H1 (cell line): ENCODE data around the gene SPOCK1. TPM values are rescaled to one million over a fixed set of nuclear protein-coding genes. Genes with fewer than 3 reads are reported as not detected.
A peak's percentile ranks its signal among the peaks of the same experiment; 100 is the strongest.

ENCODE experiments used
- CTCF ChIA-PET: fragments of 300-600 bp; sonication (Branson Sonifier 250); formaldehyde crosslinking; loops from one replicate; lab custom pipeline; 2021; ENCODE audit not compliant: partially characterized antibody; lab: Charles Lee
- POLR2A ChIA-PET: fragments of 300-600 bp; sonication (Branson Sonifier 250); formaldehyde crosslinking; loops from one replicate; lab custom pipeline; 2021; ENCODE audit warnings: inconsistent platforms; ENCODE audit not compliant: partially characterized antibody; lab: Charles Lee
- DNase-seq, 2 experiments: peaks; one replicate each; pipeline versions ENCODE4 v3.0.0 to v3.0.0-alpha.2; 2010 to 2022; ENCODE audit warnings: low spot score in 2 of 2, low read depth in 1 of 2, mixed read lengths in 1 of 2
- FAIRE-seq: peaks from 2 replicates; lab custom pipeline; 2011; peaks lifted over from hg19 to GRCh38; lab: Jason Lieb, UNC
- H2AFZ ChIP-seq: 2 replicates; pipeline ENCODE4 v1.8.1; 2012; ENCODE audit warnings: low read length, inconsistent platforms
- H2AK5ac ChIP-seq: 2 replicates; pipeline ENCODE4 v1.6.1; 2013; ENCODE audit warnings: low read depth, low read length
- H2BK120ac ChIP-seq: replicated peaks from 2 replicates; pipeline ENCODE3; 2013; ENCODE audit warnings: low read depth, low read length, inconsistent platforms
- H2BK12ac ChIP-seq: 2 replicates; pipeline ENCODE4 v1.6.1; 2013; ENCODE audit warnings: low read depth, low read length
- H2BK15ac ChIP-seq: 2 replicates; pipeline ENCODE4 v1.6.1; 2013; ENCODE audit warnings: low read length
- H2BK20ac ChIP-seq: 2 replicates; pipeline ENCODE4 v1.6.1; 2013; ENCODE audit warnings: low read length
- H2BK5ac ChIP-seq: 2 replicates; pipeline ENCODE4 v1.6.1; 2013; ENCODE audit warnings: low read depth, low read length
- H3K14ac ChIP-seq: 2 replicates; pipeline ENCODE4 v1.6.1; 2013; ENCODE audit warnings: inconsistent platforms; ENCODE audit not compliant: insufficient read length
- H3K18ac ChIP-seq: 2 replicates; pipeline ENCODE4 v1.6.1; 2013; ENCODE audit warnings: low read length; ENCODE audit errors: extremely low read depth
- H3K23ac ChIP-seq: 2 replicates; pipeline ENCODE4 v1.6.1; 2013; ENCODE audit warnings: inconsistent platforms; ENCODE audit not compliant: insufficient read length
- H3K23me2 ChIP-seq: 2 replicates; pipeline ENCODE4 v1.6.1; 2013; ENCODE audit warnings: low read depth, low read length
- H3K27ac ChIP-seq: 2 replicates; pipeline ENCODE4 v1.6.1; 2011; ENCODE audit warnings: low read depth, low read length, inconsistent platforms
- H3K27me3 ChIP-seq, 4 experiments: replicated peaks in 1 of 4; 1 replicate in 1 of 4; 2 replicates in 3 of 4; pipeline versions ENCODE4 v1.6.1 to v1.8.1; 2011 to 2013; ENCODE audit warnings: low read length in 3 of 4, mild to moderate bottlenecking in 3 of 4, inconsistent platforms in 2 of 4, mixed read lengths in 2 of 4, moderate library complexity in 1 of 4; ENCODE audit not compliant: control insufficient read depth in 3 of 4, insufficient read depth in 3 of 4; ENCODE audit errors: extremely low read depth in 1 of 4
- H3K36me3 ChIP-seq, 4 experiments: 2 replicates each; pipeline versions ENCODE4 v1.6.1 to v1.8.1; 2011 to 2013; ENCODE audit warnings: mild to moderate bottlenecking in 4 of 4, low read length in 3 of 4, moderate library complexity in 2 of 4, control low read depth in 1 of 4, inconsistent platforms in 1 of 4; ENCODE audit not compliant: insufficient read depth in 4 of 4, control insufficient read depth in 2 of 4
- H3K4ac ChIP-seq: replicated peaks from 2 replicates; pipeline ENCODE3; 2013; ENCODE audit warnings: low read length, low read depth, mixed read lengths, inconsistent platforms; ENCODE audit not compliant: insufficient read length
- H3K4me1 ChIP-seq, 4 experiments: replicated peaks in 1 of 4; 1 replicate in 1 of 4; 2 replicates in 3 of 4; pipeline versions ENCODE4 v1.6.1 to v1.8.1; 2011 to 2013; ENCODE audit warnings: low read length in 3 of 4, inconsistent platforms in 2 of 4, mixed read lengths in 1 of 4; ENCODE audit not compliant: insufficient read depth in 4 of 4, control insufficient read depth in 3 of 4
- H3K4me2 ChIP-seq, 2 experiments: 2 replicates each; pipeline versions ENCODE4 v1.6.1 to v1.8.1; 2011 to 2013; ENCODE audit warnings: low read depth in 2 of 2, low read length in 2 of 2, control low read depth in 1 of 2, inconsistent platforms in 1 of 2, mild to moderate bottlenecking in 1 of 2; ENCODE audit not compliant: insufficient read depth in 1 of 2
- H3K4me3 ChIP-seq, 4 experiments: fragments of 200-600, 300-600 bp in 1 of 4; sonication (generic), shearing (Covaris generic), sonication (Bioruptor Twin) in 1 of 4; 2 replicates each; pipeline versions ENCODE4 v1.5.1 to v1.8.1; 2011 to 2016; ENCODE audit warnings: low read length in 4 of 4, low read depth in 3 of 4, control low read depth in 2 of 4, inconsistent platforms in 2 of 4, mild to moderate bottlenecking in 2 of 4, mixed read lengths in 1 of 4, moderate library complexity in 1 of 4; ENCODE audit not compliant: insufficient read depth in 2 of 4; ENCODE audit errors: extremely low read depth in 1 of 4
- H3K56ac ChIP-seq: replicated peaks from 2 replicates; pipeline ENCODE3; 2013; ENCODE audit warnings: low read depth, mild to moderate bottlenecking, mixed read lengths, low read length, inconsistent platforms; ENCODE audit not compliant: insufficient read length
- H3K79me1 ChIP-seq: 2 replicates; pipeline ENCODE4 v1.6.1; 2013; ENCODE audit warnings: low read depth, low read length, control low read depth
- H3K79me2 ChIP-seq, 2 experiments: 2 replicates each; pipeline versions ENCODE4 v1.6.1 to v1.8.1; 2012 to 2013; ENCODE audit warnings: low read length in 2 of 2, mild to moderate bottlenecking in 2 of 2, inconsistent platforms in 1 of 2; ENCODE audit not compliant: insufficient read depth in 2 of 2, control insufficient read depth in 1 of 2
- H3K9ac ChIP-seq, 4 experiments: replicated peaks in 1 of 4; 1 replicate in 1 of 4; 2 replicates in 3 of 4; pipeline versions ENCODE4 v1.6.1 to v1.8.1; 2011 to 2013; ENCODE audit warnings: low read depth in 3 of 4, low read length in 3 of 4, control low read depth in 2 of 4, mild to moderate bottlenecking in 2 of 4, moderate library complexity in 2 of 4, inconsistent platforms in 1 of 4; ENCODE audit errors: extremely low read depth in 1 of 4
- H3K9me3 ChIP-seq, 2 experiments: 2 replicates each; pipeline versions ENCODE4 v1.6.1 to v1.8.1; 2012 to 2013; ENCODE audit warnings: mild to moderate bottlenecking in 2 of 2, moderate library complexity in 2 of 2, control low read depth in 1 of 2, inconsistent platforms in 1 of 2, low read depth in 1 of 2, low read length in 1 of 2, mixed read lengths in 1 of 2; ENCODE audit not compliant: insufficient read depth in 2 of 2
- H4K20me1 ChIP-seq, 2 experiments: replicated peaks in 1 of 2; 2 replicates each; pipeline versions ENCODE3 to v1.8.1; 2011 to 2013; ENCODE audit warnings: inconsistent platforms in 2 of 2, low read length in 2 of 2, mild to moderate bottlenecking in 1 of 2; ENCODE audit not compliant: insufficient read depth in 2 of 2, control insufficient read depth in 1 of 2
- H4K5ac ChIP-seq: 2 replicates; pipeline ENCODE4 v1.6.1; 2013; ENCODE audit warnings: low read length, low read depth, mixed read lengths, inconsistent platforms; ENCODE audit not compliant: insufficient read length
- H4K8ac ChIP-seq: 2 replicates; pipeline ENCODE4 v1.8.0; 2013; ENCODE audit warnings: mild to moderate bottlenecking, moderate library complexity, low read length, inconsistent platforms; ENCODE audit not compliant: insufficient read depth; ENCODE audit errors: extremely low read depth
- H4K91ac ChIP-seq: replicated peaks from 2 replicates; pipeline ENCODE3; 2013; ENCODE audit warnings: low read length, mixed read lengths, inconsistent platforms; ENCODE audit not compliant: insufficient read length
- BACH1 ChIP-seq: IDR thresholded peaks from 2 replicates; pipeline ENCODE4 v1.6.1; 2012; ENCODE audit warnings: low read length, improper control_type of control experiment
- CBX5 ChIP-seq: fragments of 300-800, 300-1000 bp; sonication (generic); IDR thresholded peaks from 2 replicates; pipeline ENCODE4 v1.7.1; 2016; ENCODE audit warnings: antibody characterized with exemption, low read length, low read depth
- KDM5A ChIP-seq: fragments of 200-600 bp; IDR thresholded peaks from 2 replicates; pipeline ENCODE4 v1.7.1; 2012; ENCODE audit warnings: mild to moderate bottlenecking, low read length, inconsistent platforms, mixed read lengths
- POLR2A ChIP-seq, 2 experiments: IDR thresholded peaks; 1 replicate in 1 of 2; 2 replicates in 1 of 2; pipeline ENCODE4 v1.6.1; 2011; ENCODE audit warnings: low read depth in 2 of 2, low read length in 2 of 2, mild to moderate bottlenecking in 2 of 2; ENCODE audit errors: control extremely low read depth in 1 of 2
- RBBP5 ChIP-seq: IDR thresholded peaks from 2 replicates; pipeline ENCODE4 v1.7.1; 2012; ENCODE audit warnings: low read depth, mild to moderate bottlenecking, inconsistent platforms, low read length, moderate library complexity, borderline replicate concordance
- SAP30 ChIP-seq: fragments of 300-600 bp; sonication (generic); IDR thresholded peaks from 2 replicates; pipeline ENCODE4 v1.7.1; 2012; ENCODE audit warnings: low read length, moderate library complexity, mild to moderate bottlenecking, inconsistent platforms; ENCODE audit not compliant: insufficient read depth, insufficient replicate concordance
- SIN3A ChIP-seq, 2 experiments: IDR thresholded peaks in 1 of 2; conservative IDR thresholded peaks in 1 of 2; 2 replicates each; pipeline ENCODE4 v1.6.1; 2011 to 2012; ENCODE audit warnings: low read length in 2 of 2, improper control_type of control experiment in 1 of 2, low read depth in 1 of 2, mild to moderate bottlenecking in 1 of 2
- SIX5 ChIP-seq: IDR thresholded peaks from 2 replicates; pipeline ENCODE4 v1.6.1; 2011; ENCODE audit warnings: mild to moderate bottlenecking, low read depth, low read length
- WGBS, 2 experiments: shearing (Covaris generic) in 1 of 2; methylation state at CpG; one replicate each; pipeline versions ENCODE4 v1.1.6 to v1.1.7; 2013 to 2015; ENCODE audit warnings: low lambda C conversion rate in 2 of 2, mixed read lengths in 2 of 2, inconsistent platforms in 1 of 2, low coverage in 1 of 2, missing lambda C conversion rate in 1 of 2; ENCODE audit not compliant: insufficient replicate concordance in 2 of 2, insufficient coverage in 1 of 2, insufficient read length in 1 of 2; ENCODE audit errors: extremely low coverage in 1 of 2, missing lambda C conversion rate in 1 of 2; 5-methylcytosine and 5-hydroxymethylcytosine counted together
- polyA plus RNA-seq, 7 experiments: library from polyadenylated mRNA; depleted of rRNA in 3 of 7; stranded (reverse) in 5 of 7; unstranded in 2 of 7; fragments of >200 nt in 5 of 7; fragments of 200-250 nt in 2 of 7; gene quantifications; 1 replicate in 5 of 7; 2 replicates in 1 of 7; 4 replicates in 1 of 7; pipeline versions ENCODE4 v1.2.1 to v1.2.3, GENCODE V29; 2011 to 2013; ENCODE audit warnings: missing spikeins in 2 of 7, mixed read lengths in 2 of 7
- total RNA-seq: library from RNA; stranded (reverse); fragmentation: NEBNext Ultra II Directional; extraction: Animal tissue kit (Norgen Biotek cat#: 25700); gene quantifications from 2 replicates; pipeline ENCODE4 v1.2.1, GENCODE V29; 2021
- TF ChIP-seq, protein P1 (sequence below): IDR thresholded peaks from 2 replicates; pipeline ENCODE4 v1.6.1; 2011; ENCODE audit warnings: low read depth, mild to moderate bottlenecking, low read length; ENCODE audit not compliant: insufficient read depth
- TF ChIP-seq, protein P2 (sequence below), 3 experiments: IDR thresholded peaks; 1 replicate in 2 of 3; 2 replicates in 1 of 3; pipeline versions ENCODE4 v1.5.1 to v1.6.1; 2011; ENCODE audit warnings: low read length in 3 of 3, mild to moderate bottlenecking in 3 of 3, inconsistent platforms in 2 of 3, low read depth in 1 of 3, moderate library complexity in 1 of 3; ENCODE audit not compliant: insufficient read depth in 1 of 3; ENCODE audit errors: control extremely low read depth in 1 of 3

The SPOCK1 gene
- total and polyA plus RNA-seq, 2 of the 8 experiments (the other 6 are each of a cell fraction or from before 2014, with no cell fraction given): 6.9 to 18.1 TPM

DNA sequence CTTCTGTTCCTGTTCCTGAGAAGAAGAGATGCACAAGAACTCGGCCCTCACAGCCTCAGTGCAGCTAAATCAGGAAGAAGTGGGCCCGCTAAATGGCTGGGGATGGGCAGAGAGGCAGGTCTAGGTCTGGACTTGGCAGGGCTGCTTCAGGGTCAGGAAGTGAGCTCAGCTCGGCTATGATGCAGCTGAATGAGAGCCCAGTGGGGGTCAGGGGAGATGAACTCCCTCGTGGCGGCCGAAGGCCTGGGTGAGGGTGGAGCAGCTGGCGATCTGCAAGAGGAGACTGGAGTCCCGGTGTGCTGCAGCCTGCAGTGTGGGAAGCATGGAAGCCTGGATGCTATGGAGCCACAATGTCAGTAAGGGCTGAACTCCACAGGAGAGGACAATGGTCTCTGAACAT is 466.2 kb downstream of the SPOCK1 start:
- H2BK5ac ChIP-seq: peak overlapping the region; percentile 35; the same call in 1 of the 2 replicates
- DNase-seq: no peak
- no peak overlapping the region for H3K4me2 ChIP-seq
- no peak overlapping the region for H3K56ac ChIP-seq
- 0 out of 2 replicates have a peak overlapping the region, but pooled peaks have one; percentile 62 for H2BK20ac ChIP-seq
- H3K79me2 ChIP-seq: no peaks in the 10 kb centered on the region
- H4K91ac ChIP-seq: no peak overlapping the region
- H3K4ac ChIP-seq: no peak overlapping the region
- no peak overlapping the region for H3K9ac ChIP-seq
- no peaks in the 10 kb centered on the region for H3K79me1 ChIP-seq
- H3K23me2 ChIP-seq: no peaks in the 10 kb centered on the region
- CTCF ChIA-PET: interaction anchor here (1.5 to 1.6 kb wide), 2 partner anchors 42 to 312 kb away, joined by 3 to 4 read pairs; no protein-coding TSS in a partner anchor
- no peak overlapping the region for H3K18ac ChIP-seq
- no peak overlapping the region for H3K27ac ChIP-seq
- no peak overlapping the region for H2BK120ac ChIP-seq
- no peaks in the 10 kb centered on the region for H3K36me3 ChIP-seq
- no peaks in the 10 kb centered on the region for H4K20me1 ChIP-seq
- peaks cover 2 to 14% (median 11%) of the 10 kb centered on the region in 4 experiments; a peak in 4 of 7 replicates for H3K4me1 ChIP-seq
- no peak overlapping the region for H4K5ac ChIP-seq
- H3K14ac ChIP-seq: no peak overlapping the region
- peak overlapping the region; percentile 78; the same call in 1 of the 2 replicates for H2BK12ac ChIP-seq
- no peak overlapping the region for H2AFZ ChIP-seq
- H2AK5ac ChIP-seq: 0 out of 2 replicates have a peak overlapping the region, but pooled peaks have one; percentile 76
- H3K9me3 ChIP-seq: no peaks in the 10 kb centered on the region
- no peaks in the 10 kb centered on the region for H3K27me3 ChIP-seq
- WGBS, 2 experiments: 92% methylated on average over 8 of the region's 8 CpGs; no CpG with 5 or more reads in 1 of the 2 experiments
- no peak for FAIRE-seq
- POLR2A ChIA-PET: no interaction called here
- H3K4me3 ChIP-seq: no peak overlapping the region
- H2BK15ac ChIP-seq: no peak overlapping the region
- H4K8ac ChIP-seq: no peak overlapping the region; the same call in 1 of the 2 replicates
- H3K23ac ChIP-seq: no peak overlapping the region
- TF ChIP-seq SIX5 (no peak), KDM5A (no peak), SAP30 (no peak), CBX5 (no peak), RBBP5 (no peak), BACH1 (no peak), POLR2A (IDR thresholded peaks at IDR 0.05; ENCODE audit: control extremely low read depth in 1 of 2, low read depth in 2 of 2, low read length in 2 of 2) (no peak), SIN3A (conservative IDR thresholded peaks at IDR 0.05 in 1 of 2, IDR thresholded peaks at IDR 0.05 in 1 of 2; ENCODE audit: low read depth in 1 of 2, low read length in 2 of 2) (no peak)
- TF ChIP-seq, protein P1, sequence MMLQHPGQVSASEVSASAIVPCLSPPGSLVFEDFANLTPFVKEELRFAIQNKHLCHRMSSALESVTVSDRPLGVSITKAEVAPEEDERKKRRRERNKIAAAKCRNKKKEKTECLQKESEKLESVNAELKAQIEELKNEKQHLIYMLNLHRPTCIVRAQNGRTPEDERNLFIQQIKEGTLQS: no peak
- TF ChIP-seq, protein P2, sequence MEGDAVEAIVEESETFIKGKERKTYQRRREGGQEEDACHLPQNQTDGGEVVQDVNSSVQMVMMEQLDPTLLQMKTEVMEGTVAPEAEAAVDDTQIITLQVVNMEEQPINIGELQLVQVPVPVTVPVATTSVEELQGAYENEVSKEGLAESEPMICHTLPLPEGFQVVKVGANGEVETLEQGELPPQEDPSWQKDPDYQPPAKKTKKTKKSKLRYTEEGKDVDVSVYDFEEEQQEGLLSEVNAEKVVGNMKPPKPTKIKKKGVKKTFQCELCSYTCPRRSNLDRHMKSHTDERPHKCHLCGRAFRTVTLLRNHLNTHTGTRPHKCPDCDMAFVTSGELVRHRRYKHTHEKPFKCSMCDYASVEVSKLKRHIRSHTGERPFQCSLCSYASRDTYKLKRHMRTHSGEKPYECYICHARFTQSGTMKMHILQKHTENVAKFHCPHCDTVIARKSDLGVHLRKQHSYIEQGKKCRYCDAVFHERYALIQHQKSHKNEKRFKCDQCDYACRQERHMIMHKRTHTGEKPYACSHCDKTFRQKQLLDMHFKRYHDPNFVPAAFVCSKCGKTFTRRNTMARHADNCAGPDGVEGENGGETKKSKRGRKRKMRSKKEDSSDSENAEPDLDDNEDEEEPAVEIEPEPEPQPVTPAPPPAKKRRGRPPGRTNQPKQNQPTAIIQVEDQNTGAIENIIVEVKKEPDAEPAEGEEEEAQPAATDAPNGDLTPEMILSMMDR (IDR thresholded peaks at IDR 0.05; ENCODE audit: control extremely low read depth in 1 of 3, insufficient read depth in 1 of 3, low read depth in 1 of 3, low read length in 3 of 3): no peak
